Thoracic aorta (tissue), 2 donors: ENCODE results near the gene NDUFAF4. TPM values are rescaled to one million over a fixed set of nuclear protein-coding genes. Genes with fewer than 3 reads are reported as not detected.

Source experiments
- ATAC-seq: fragments of 150-250 bp; one replicate; pipeline ENCODE4 v1.8.0; 2017; ENCODE audit warnings: low read depth; ENCODE audit not compliant: insufficient number of reproducible peaks, low FRiP score
- DNase-seq: peaks from one replicate; pipeline ENCODE4 v3.0.0-alpha.2; 2020; ENCODE audit warnings: low spot score
- H3K27ac ChIP-seq, 2 donors: fragments of 200-600 bp; sonication (generic); 1 replicate in 1 of 2; 2 replicates in 1 of 2; pipeline ENCODE4 v1.5.1; 2016; ENCODE audit warnings: mild to moderate bottlenecking in 2 of 2, moderate library complexity in 2 of 2
- H3K27me3 ChIP-seq: fragments of 200-600 bp; sonication (generic); replicated peaks from 2 replicates; pipeline ENCODE4 v1.6.0; 2016; ENCODE audit warnings: mild to moderate bottlenecking; ENCODE audit not compliant: insufficient read depth
- H3K36me3 ChIP-seq: fragments of 200-600 bp; sonication (generic); one replicate; pipeline ENCODE4 v1.5.1; 2016
- H3K4me1 ChIP-seq, 2 donors: fragments of 200-600 bp; sonication (generic); 1 replicate in 1 of 2; 2 replicates in 1 of 2; pipeline versions ENCODE4 v1.5.1 to v1.6.0; 2016; ENCODE audit warnings: low read depth in 2 of 2, mild to moderate bottlenecking in 1 of 2; ENCODE audit not compliant: control insufficient read depth in 1 of 2
- H3K4me3 ChIP-seq: fragments of 200-600 bp; sonication (generic); 2 replicates; pipeline ENCODE4 v1.5.1; 2016; ENCODE audit warnings: mild to moderate bottlenecking
- H3K9me3 ChIP-seq: fragments of 200-600 bp; sonication (generic); 2 replicates; pipeline ENCODE4 v1.5.1; 2016
- total RNA-seq, 2 donors: library from RNA; depleted of rRNA; stranded (reverse); fragments of >200 nt; gene quantifications; one replicate each; pipeline versions ENCODE4 v1.1.0 to v1.2.3, GENCODE V29; 2016
- TF ChIP-seq, protein P1 (sequence below): fragments of 200-600 bp; sonication (generic); IDR thresholded peaks from one replicate; pipeline ENCODE4 v1.5.1; 2019; ENCODE audit warnings: antibody characterized with exemption

Gene NDUFAF4
- total RNA-seq, 2 donors from 2014 or later: 11.5 to 15.3 TPM

- Histone ChIP-seq H3K9me3 (no peaks in the 10 kb centered on the region), H3K27me3 (no peaks in the 10 kb centered on the region), H3K36me3 (no peaks in the 10 kb centered on the region), H3K4me3 (no peak overlapping the region), H3K27ac (no peak overlapping the region), H3K4me1 (peaks cover 0 to 9% of the 10 kb centered on the region in 2 donors)
- no peak for DNase-seq
- no peak for ATAC-seq
- TF ChIP-seq, protein P1, sequence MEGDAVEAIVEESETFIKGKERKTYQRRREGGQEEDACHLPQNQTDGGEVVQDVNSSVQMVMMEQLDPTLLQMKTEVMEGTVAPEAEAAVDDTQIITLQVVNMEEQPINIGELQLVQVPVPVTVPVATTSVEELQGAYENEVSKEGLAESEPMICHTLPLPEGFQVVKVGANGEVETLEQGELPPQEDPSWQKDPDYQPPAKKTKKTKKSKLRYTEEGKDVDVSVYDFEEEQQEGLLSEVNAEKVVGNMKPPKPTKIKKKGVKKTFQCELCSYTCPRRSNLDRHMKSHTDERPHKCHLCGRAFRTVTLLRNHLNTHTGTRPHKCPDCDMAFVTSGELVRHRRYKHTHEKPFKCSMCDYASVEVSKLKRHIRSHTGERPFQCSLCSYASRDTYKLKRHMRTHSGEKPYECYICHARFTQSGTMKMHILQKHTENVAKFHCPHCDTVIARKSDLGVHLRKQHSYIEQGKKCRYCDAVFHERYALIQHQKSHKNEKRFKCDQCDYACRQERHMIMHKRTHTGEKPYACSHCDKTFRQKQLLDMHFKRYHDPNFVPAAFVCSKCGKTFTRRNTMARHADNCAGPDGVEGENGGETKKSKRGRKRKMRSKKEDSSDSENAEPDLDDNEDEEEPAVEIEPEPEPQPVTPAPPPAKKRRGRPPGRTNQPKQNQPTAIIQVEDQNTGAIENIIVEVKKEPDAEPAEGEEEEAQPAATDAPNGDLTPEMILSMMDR: no peak
These were observed 28.7 kb upstream of the NDUFAF4 start for GRCh38 chr6:96926425-96926824.

DNA sequence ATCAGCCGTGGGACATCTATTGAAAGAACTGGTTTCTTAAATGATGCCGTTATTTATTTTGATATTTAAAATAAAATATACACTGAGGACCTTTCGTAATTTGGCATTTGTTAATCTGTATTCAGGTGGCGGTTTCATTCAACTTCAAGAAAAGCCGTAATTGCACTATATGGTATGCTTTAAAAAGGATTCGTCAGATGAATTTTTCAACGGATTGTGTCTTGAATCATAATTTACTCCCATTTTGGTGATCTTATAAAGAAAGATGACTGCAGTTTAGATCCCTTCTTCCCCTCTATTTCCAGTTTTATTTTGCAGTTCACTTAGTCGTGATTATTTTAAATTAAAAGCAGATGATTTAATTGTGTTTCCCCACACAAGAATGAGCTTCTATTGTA lies 27.6 kb upstream of the NDUFAF4 start:
- ATAC-seq (no peak), DNase-seq (no peak)
- H3K27me3 ChIP-seq: no peaks in the 10 kb centered on the region
- peak overlapping the region; percentile 86 for H3K4me3 ChIP-seq
- H3K4me1 ChIP-seq: peaks cover 0 to 9% of the 10 kb centered on the region in 2 donors
- TF ChIP-seq, protein P1: no peak
- no peak overlapping the region for H3K27ac ChIP-seq
- no peaks in the 10 kb centered on the region for H3K36me3 ChIP-seq
- no peaks in the 10 kb centered on the region for H3K9me3 ChIP-seq

DNA sequence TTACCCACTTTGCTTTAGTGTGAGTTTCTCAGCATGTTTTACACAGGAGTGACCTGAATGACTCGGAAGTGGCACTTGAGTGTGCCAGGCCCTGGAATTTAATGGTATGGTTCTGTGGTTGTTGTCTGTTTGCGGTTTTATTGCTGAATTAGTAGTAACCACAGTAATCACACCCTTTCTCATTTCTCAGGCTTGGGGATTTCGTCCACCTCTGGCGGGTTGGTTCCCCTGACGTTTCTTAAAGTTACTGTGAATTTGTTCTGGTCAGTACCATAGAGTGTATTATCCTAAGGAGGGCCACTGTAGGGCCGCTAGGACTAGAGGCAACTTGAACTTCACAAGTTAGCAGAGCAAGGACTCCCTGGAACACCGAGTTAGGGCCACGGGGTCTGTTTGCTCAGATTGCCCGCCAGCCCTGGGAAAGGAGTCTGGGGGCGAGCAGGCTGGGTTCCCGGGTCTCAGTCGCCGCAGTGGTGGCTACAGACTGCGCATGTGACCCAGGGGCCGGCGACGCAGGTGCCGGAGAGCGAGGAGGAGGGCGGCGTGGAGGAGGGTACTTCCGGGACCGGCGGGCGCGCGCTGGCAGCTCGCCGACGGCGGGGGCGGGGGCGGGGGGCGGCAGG lies 26.3 kb upstream of the NDUFAF4 start:
- DNase-seq (peak; percentile 12), ATAC-seq (no peak)
- Histone ChIP-seq H3K4me3 (peak overlapping the region; percentile 86), H3K27ac (peak overlapping the region; percentile 68 to 76), H3K4me1 (peaks cover 0 to 9% of the 10 kb centered on the region in 2 donors), H3K27me3 (no peaks in the 10 kb centered on the region), H3K36me3 (no peaks in the 10 kb centered on the region), H3K9me3 (no peaks in the 10 kb centered on the region)
- TF ChIP-seq, protein P1: no peak

DNA sequence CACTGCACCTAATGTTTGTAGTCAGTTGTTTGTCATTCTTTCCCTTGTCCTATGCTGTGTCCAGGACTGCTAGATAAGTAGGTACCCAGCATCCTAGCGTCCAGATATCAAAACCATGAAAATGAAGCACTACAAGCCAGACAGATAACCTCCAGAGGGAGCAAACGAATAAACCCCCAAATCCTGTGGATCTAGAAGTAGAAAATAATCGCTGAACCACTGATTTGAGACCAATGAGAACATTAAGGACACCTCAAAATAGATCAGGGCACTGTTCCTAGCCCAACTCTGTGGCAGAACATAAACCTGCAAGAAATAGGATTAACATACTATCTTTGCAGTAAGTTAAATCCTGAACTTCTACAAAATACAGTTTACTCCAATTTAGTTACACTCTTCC lies 25.7 kb upstream of the NDUFAF4 start:
- H3K27me3 ChIP-seq: no peaks in the 10 kb centered on the region
- H3K9me3 ChIP-seq: no peaks in the 10 kb centered on the region
- ATAC-seq: no peak
- H3K27ac ChIP-seq: peak overlapping the region; percentile 68 to 76
- no peaks in the 10 kb centered on the region for H3K36me3 ChIP-seq
- no peak for DNase-seq
- TF ChIP-seq, protein P1: no peak
- peaks cover 0 to 9% of the 10 kb centered on the region in 2 donors for H3K4me1 ChIP-seq
- H3K4me3 ChIP-seq: no peak overlapping the region

DNA sequence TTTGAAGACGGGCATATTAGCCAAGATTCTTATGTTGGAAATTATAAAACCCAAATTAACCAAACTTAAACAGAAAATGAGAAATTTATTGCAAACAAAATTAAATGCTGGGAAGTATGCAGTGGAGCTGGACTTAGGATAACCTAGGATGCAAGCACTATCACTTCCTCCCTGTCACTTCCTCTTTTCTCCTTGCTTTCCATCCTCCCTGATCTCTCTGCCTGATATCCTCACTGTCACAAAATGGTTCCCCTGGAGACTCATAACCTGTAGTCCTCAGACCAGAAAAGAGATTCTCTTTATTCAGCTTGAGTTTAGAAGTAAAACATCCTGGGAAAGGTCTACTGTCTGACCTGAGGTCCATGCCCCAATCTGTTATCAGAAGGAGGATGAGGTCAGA lies 19.4 kb upstream of the NDUFAF4 start:
- Histone ChIP-seq H3K27ac (no peak overlapping the region), H3K27me3 (no peaks in the 10 kb centered on the region), H3K4me1 (no peaks in the 10 kb centered on the region), H3K9me3 (no peaks in the 10 kb centered on the region), H3K4me3 (no peak overlapping the region), H3K36me3 (no peaks in the 10 kb centered on the region)
- DNase-seq: no peak
- TF ChIP-seq, protein P1: no peak
- no peak for ATAC-seq
